HG03565 (cell line): Measurements from ENCODE around the gene POC5.
"Not testable (repeated sequence)": the region's sequence is repeated elsewhere in the genome, so short reads cannot be mapped to it uniquely, and the experiment has no call there.

Source experiments
- ATAC-seq: cut with Tn5 transposase; IDR thresholded peaks from one replicate; pipeline ENCODE4 v1.9.1; 2021; ENCODE audit warnings: mild to moderate bottlenecking, moderate library complexity; ENCODE audit not compliant: unreplicated experiment

POC5 gene, protein sequence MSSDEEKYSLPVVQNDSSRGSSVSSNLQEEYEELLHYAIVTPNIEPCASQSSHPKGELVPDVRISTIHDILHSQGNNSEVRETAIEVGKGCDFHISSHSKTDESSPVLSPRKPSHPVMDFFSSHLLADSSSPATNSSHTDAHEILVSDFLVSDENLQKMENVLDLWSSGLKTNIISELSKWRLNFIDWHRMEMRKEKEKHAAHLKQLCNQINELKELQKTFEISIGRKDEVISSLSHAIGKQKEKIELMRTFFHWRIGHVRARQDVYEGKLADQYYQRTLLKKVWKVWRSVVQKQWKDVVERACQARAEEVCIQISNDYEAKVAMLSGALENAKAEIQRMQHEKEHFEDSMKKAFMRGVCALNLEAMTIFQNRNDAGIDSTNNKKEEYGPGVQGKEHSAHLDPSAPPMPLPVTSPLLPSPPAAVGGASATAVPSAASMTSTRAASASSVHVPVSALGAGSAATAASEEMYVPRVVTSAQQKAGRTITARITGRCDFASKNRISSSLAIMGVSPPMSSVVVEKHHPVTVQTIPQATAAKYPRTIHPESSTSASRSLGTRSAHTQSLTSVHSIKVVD

DNA sequence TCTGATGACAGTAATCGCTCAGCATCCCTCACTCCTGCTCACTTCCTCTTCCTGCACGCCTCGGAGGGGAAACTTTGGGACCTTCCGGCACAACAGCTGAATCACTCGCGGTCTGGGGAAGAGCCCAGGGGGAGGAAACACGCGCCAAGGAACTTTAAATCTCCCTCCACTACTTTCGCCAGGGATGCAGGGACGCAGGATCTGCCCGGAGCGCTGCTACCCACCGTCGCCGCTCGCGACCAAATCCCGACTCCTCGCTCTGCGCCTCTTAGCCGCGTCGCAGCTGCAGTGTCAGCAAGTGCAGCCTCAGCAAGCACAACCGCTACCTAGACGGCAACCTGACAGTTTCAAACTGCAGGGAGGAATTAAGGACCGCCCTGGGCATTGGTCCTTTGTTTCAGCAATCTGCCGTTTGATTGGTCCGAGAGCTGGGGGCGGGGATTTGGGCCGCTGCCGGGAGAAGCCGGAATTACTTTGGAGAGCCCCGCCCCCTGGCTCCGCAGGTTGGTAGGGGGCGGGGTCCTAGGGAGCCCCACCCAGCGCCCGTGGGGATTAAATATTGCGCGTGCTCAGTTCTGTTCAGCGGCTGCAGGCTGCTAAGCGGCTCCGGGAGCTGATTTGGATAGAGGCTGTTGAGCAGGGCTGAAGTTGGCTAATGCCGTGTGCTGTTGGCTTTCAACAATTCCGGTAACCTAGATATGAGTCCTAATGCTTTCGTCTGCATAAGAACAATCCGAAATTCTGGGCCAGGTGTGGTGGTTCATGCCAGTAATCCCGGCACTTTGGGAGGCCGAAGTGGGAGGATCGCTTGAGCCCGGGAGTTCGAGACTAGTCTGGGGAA lies at the start of gene POC5:
TSS of gene POC5 (minus strand) at position 356 of the 841 bp plus-strand sequence. CDS start 4,500 bp downstream, outside the sequence.
- ATAC-seq: peak; percentile 85

DNA sequence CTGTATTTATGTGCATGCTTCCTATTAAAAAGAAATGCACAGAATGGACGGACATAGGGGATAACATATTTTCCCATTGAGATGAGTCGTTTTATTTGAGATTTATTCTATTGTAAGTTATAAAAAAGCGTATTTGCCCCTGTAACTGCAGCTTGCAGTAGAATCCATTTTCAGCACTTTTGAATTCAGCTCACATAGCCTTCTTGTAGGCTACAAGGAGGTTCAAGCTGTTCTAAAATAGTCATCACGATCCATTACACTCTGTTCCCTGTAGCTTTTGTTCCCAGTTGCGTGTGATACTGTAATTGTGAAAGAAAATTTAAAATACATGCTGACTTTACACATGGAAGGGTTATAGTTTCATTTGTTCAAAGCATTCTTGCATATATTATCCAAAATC lies 40.9 kb upstream of the POC5 start:
- ATAC-seq: no peak

DNA sequence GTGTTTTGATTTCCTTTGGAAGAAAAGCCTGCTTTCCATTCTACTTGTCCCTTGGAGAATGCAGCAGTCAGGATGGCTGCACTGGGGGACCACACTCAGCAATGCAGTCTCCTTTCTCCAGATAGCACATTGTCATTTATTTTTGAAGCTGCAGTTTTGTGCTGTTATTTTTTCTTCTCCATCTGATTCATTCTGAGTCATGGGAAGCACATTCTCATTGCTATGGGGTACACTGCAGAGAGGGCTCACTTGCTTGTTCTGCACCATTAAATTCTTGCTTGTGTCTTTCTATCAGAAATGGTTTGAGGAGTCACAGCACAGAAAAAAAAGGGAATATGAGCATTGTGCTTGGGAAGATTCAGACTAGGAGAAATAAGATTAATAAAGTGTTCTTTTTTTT lies 39.7 kb upstream of the POC5 start:
- no peak for ATAC-seq

DNA sequence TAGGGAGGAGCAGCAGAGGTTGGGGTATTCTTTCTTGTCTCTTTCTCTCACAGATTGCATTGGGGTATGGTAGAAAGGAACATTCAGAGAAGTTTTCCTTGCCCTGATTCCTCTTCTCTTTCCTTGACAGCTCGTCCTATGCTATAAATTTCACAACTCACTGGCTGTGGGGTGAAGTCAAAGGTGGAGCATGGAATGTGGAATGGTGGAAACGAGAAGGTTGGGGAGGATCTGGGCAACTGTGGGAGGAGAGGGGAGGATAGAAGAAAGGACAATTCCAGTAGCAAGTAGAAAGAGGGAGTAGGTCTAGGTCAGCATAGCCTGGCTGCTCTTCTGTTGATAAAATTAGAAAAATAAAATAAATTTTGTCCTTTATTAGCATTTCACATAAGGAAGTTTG lies 39.0 kb upstream of the POC5 start:
- ATAC-seq: no peak

DNA sequence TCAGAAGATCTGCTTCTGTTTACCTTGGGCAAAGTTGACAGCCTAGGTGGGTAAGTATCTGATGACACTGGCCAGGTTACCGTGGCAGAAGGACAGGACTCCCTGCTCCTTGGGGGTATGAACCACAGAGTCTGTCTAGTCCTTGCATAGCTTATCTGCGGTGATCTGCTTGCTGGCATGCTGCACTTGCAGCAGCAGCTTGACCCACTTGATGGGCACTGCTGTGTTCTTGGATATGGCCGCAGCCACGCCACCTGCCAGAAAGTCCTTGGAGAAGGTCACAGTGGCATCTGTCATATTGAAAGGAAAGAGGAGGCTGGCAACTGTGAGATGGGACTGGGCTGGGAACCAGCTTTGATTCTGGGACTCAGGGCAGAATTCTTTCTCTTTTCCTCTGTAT lies 35.9 kb upstream of the POC5 start:
- no peak for ATAC-seq

DNA sequence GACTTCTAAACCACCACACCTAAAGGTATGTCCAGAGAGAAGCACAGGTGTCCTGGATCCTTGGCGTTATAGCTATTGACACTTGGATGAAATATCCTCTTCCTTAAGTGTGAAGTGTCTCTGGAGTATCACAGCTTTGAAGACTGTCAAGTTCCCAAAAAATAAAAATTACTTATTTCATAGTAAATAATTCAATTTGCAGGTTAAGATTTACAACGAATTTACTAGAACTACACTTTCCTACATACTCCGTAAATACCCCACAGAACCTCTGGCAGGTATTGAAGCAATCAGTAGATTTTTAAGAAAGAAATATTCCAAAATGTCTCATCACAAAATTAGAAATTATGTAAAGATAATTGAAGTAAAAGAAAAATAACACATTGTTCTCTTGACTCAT lies 27.1 kb upstream of the POC5 start:
- no peak for ATAC-seq

DNA sequence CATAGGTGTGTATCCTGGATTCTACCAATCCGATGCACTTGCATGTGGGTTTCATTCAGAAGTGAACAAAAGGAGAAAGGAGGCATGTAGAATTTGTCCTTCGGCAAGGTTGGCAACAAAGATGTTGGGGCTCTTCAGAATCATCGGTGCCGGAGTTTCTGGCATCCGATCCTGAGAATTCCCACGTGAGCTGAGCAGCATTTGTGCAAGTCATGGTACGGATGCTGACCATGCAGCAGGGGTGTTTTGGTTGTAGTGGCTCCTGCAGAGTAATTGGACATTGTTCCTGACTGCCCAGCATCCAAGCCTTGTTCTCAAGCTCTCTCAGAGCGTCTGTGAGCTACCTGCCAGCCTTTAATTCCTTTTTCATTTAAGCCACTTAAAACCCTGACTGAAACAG lies 19.0 kb upstream of the POC5 start:
- ATAC-seq: no peak

DNA sequence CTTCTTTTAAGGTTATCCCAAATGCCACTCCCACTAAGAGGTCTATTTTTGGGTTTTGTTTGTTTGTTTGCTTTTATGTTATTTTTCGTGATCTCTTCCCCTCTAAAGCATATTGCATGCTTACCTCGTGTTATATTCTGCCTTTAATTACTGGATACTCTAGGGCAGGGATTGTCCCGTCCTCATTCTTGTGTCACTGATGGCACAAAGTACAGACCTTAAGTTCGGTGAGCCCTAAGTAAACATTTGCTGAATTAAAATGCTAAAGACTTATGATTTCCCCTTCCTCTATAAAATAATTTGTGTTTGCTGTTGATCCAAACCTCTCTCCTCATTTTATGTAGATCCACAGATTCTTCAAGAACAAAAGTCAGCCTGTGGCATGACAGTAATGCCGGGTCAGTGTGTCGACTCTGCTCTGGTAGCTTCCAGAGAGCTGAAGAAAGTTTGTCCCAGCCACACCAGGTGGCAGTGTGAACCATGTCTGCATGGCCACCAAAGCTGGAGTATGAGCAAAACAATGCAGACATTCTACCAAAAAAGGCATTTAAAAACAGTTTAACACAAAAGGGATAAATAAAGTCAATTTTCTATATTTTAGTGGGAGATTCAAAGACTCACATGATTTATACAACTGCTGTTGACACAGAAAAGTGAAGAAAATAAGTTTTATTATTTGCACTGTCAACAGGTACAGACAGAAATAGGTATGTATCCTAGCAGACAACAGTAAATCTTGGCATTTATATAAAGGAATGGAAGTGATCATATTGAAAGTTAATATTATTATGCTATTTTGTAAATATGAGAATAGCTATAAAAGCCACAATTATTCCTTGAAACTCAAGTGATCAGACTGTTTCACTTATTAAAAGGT lies 17.9 kb upstream of the POC5 start:
- ATAC-seq: no peak

DNA sequence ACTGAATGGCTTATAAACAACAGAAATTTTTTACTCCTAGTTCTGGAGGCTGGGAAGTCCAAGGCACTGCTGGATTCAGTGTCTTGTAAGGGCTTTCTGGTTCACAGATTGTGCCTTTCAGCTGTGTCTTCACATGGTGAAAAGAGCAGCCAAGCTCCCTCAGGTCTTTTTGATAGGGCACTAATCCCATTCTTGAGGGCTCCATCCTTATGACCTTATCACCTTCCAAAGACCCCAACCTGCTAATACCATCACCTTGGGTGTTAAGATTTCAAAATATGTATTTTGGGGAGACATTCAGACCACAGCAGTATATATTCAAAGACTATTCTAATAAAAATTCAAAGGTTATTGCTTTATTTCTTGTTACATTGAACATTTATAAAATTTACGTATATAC lies 16.5 kb upstream of the POC5 start:
- ATAC-seq: no peak

DNA sequence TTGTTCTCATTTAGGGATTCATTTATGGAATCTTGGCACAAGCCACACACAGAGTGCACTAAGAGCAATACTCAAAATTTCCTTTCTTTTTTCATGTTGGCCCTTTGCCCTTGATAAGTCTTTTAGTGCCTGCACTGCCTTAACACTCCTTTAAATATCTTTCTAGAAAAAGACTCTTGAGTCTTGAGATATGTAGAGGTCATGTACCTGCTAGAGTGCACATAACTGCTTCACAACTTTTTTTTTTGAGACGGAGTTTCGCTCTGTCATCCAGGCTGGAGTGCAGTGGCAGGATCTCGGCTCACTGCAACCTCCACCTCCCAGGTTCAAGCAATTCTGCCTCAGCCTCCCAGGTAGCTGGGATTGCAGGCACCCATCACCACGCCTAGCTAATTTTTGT lies 14.3 kb upstream of the POC5 start:
- ATAC-seq: not testable (repeated sequence)

DNA sequence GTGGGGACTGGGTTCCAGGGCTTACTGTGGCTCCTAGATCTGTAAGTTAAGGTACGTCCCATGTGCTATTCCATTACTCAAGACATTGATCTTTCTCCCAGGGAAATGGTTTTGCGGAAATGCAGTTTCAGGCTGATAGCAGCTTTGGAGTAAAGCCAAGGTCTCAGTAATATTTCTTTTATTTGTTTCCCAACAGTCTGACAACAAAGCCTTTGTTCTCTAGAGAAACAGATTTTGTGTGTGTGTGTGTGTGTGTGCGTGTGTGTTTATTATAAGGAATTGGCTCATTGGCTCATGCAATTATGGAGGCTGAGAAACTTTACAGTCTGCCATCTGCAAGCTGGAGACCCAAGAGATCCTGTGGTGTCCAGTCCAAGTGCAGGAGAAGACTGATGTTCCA lies 12.1 kb upstream of the POC5 start:
- no peak for ATAC-seq

DNA sequence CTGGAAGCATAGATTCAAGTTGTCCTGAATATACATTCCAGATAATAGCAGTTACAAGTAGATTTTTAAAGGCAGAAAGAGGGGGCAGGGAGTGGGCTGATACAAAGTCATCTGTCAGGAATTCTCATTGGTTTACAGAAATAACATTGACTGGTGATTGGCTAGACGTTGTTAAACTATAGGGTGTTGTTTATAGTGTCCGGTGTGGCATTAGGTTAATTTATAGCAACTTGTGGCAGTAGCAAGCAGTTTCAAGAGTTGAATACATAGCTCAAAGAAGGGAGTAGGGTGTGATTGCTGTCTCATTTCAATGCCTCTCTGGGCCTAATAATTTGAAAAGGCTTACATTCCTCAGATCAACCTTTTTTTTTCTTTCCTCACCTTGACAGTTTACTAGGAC lies 10.7 kb upstream of the POC5 start:
- ATAC-seq: no peak

DNA sequence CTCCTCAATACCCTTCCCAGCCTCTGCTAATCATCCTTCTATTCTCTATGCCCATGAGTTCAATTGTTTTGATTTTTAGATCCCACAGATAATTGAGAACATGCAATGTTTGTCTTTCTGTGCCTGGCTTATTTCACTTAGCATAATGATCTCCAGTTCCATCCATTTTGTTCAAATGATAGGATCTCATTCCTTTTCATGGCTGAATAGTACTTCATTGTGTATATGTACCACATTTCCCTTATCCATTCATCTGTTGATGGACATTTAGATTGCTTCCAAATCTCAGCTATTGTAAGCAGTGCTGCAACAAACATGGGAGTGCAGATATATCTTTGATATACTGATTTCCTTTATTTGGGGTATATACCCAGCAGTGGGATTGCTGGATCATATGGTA lies 9.0 kb upstream of the POC5 start:
- not testable (repeated sequence) for ATAC-seq

DNA sequence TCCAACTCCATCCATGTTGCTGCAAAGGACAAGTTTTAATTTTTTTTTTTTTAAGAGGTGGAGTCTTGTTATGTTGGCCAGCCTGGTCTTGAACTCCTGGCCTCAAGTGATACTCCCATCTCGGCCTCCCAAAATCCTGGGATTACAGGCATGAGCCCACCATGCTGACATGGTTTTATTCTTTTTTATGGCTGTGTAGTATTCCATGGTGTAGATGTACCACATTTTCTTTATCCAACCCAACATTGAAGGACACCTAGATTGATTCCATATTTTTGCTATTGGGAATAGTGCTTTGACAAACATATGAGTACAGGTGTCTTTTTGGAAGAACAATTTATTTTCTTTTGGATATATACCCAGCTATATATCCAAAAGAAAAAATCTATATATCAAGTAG lies 6.1 kb upstream of the POC5 start:
- no peak for ATAC-seq

DNA sequence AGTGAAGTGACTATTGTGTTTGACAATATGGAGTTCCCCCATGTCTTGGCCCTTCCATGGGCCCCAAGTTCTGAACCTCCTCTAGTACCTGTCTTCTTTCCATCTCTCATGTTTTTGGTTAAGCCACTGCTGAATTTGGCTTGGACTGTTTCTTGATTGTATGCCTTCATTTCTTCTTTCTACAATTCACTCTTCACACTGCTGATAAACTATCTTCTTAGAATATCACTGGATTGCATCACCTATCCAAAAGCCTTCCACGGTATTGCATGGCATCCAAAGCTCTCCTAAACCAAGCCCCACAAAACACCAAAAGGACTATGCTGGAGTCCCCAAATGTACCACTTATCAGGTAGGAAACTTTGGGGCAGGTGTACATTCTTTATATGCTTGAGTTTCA lies 4.3 kb upstream of the POC5 start:
- ATAC-seq: no peak

DNA sequence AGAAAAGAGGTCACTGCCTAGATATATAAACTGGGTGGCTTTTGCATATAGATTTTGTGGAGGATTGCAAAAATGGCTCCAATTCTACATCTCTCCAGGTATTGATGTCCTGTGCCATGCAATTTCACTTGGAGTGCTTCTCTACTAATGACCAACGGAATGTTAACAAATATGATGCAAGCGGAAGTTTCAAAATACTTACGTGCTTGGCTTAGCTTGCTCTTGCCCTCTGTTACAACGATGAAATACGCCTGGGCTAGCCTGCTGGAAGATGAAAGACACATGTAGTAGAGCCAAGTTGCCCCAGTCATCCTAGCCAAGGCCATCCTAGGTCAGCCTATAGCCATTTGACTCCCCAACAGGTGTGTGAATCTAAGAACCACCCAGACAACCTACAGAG lies 3.6 kb upstream of the POC5 start:
- no peak for ATAC-seq

DNA sequence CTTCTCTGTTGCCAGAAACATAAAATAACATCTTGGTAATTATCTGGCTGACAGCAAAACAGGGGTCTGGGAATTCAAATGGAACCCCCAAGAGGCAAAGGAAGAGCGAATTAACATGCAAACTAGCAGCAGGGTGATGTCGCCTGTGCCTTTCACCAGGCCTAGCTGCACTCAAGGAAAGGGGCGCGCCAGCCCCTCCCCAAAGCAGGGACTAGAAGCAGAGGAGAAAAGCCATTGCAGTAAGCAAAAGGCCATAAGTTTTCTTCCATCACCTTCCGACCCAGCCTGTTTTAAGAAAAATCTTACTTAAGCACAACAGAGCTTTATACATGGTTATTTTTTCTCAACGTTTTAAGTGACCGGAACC lies 539 bp downstream of the POC5 start:
- peak; percentile 9 for ATAC-seq

DNA sequence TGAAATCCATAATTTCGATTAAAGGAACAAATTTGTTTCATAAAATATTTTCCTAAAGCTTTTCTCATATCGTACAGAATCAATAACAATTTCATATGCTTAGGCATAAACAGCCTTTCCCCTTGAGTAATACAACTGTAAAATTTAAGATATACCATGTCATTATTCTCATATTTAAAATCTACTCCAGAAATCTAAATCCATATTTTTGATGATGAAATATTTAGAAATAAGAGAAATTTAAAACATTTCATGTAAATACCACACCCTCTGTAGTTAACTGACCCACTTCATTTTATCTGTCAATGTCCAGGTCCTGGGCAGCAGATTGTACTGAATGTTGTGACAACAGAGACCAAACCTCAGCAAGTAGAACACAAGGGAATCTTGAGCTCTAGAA lies 5.1 kb downstream of the POC5 start:
- no peak for ATAC-seq

DNA sequence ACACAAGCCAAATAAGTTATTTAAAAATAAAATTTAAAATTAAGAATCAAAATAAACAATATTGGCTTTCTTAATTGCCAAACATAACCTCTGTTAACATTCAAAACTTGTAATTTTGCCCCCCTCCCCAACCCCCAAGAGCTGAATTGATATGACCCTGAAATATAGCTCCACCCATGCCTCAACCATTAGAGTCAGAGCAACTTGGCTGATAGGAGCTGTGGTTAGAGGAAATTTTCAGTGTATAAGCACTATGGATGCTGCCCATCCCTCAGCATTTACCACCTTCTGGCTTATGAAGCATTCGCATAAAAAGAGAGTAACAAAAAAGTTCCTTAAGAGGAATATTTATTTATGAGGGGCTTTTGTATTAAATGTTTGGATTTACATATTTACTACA lies 6.1 kb downstream of the POC5 start:
- ATAC-seq: no peak

DNA sequence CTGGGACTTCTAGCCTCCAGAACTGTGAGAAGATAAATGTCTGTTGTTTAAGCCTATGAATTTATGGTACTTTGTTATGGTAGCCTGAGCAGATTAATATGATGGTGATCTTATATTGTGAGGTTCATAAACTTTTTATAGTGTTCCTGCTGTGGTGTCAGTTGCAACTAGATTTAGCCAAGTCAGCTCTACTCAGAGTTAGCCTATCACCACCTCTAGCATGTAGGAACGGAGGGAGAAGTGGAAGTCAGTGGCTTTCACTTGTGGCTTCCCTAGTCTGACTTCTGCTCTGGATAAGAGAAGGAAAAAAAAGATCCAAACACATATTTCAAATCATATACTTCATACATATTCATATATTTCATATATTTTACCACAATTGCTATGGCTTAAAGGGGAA lies 6.6 kb downstream of the POC5 start:
- no peak for ATAC-seq

DNA sequence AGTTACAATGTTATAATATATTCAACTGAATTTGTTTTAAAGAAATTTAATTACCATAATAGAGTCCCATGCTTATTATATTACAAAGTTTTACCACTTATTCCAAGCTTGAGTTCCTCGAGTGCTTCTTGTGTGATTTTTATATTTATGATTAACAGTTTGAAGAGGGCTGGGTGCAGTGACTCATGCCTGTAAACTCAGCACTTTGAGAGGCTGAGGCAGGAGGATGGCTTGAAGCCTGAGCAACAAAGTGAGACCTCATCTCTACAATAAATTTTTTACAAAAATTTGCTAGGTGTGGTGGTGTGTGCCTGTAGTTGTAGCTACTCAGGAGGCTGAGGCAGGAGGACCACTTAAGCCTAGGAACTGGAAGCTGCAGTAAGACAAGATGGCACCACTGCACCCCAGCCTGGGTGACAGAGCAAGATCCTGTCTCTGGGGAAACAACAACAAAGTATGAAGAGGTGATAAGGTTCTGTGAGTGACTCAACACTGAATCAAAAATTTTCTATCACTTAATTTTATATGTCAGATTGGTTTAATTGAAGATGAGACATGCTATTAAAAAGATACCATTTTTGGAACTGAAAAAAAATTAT lies 9.2 kb downstream of the POC5 start:
- ATAC-seq: no peak
